22Rv1 (cell line): Measurements from ENCODE around the gene NDUFA7.

Experiments used
- H3K27ac ChIP-seq: fragments of 450-650 bp; 2 replicates; pipeline ENCODE4 v1.5.1; 2017
- ZFX ChIP-seq: fragments of 450-650 bp; IDR thresholded peaks from 2 replicates; pipeline ENCODE4 v1.6.1; 2017; ENCODE audit warnings: antibody characterized with exemption, borderline replicate concordance
- TF ChIP-seq, protein P1 (sequence below): fragments of 450-650 bp; IDR thresholded peaks from 2 replicates; pipeline ENCODE4 v1.5.1; 2017; ENCODE audit warnings: mild to moderate bottlenecking

Gene NDUFA7

DNA sequence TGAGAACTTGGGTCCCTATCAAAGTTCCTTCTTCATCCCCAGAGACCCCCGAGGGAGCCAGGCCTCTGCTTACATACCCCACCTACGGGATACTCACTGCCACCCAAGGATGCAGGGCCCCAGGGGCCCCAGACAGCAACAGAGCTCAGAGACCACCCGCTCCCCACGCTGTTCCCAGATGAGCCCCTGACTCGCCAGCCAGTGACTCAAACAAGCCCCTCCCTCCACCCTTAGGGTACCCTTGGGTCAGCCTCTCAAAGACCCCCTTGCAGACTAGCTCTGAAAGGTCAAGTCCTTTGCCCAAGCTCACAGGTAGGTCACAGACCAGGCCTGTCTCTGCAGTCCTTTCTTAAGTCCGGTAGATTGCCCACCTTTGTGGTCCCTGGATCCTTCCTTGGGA is 58.7 kb downstream of the NDUFA7 start:
- H3K27ac ChIP-seq, result no peak overlapping the region
- no peak for TF ChIP-seq ZFX
- TF ChIP-seq, protein P1, sequence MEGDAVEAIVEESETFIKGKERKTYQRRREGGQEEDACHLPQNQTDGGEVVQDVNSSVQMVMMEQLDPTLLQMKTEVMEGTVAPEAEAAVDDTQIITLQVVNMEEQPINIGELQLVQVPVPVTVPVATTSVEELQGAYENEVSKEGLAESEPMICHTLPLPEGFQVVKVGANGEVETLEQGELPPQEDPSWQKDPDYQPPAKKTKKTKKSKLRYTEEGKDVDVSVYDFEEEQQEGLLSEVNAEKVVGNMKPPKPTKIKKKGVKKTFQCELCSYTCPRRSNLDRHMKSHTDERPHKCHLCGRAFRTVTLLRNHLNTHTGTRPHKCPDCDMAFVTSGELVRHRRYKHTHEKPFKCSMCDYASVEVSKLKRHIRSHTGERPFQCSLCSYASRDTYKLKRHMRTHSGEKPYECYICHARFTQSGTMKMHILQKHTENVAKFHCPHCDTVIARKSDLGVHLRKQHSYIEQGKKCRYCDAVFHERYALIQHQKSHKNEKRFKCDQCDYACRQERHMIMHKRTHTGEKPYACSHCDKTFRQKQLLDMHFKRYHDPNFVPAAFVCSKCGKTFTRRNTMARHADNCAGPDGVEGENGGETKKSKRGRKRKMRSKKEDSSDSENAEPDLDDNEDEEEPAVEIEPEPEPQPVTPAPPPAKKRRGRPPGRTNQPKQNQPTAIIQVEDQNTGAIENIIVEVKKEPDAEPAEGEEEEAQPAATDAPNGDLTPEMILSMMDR, result no peak

DNA sequence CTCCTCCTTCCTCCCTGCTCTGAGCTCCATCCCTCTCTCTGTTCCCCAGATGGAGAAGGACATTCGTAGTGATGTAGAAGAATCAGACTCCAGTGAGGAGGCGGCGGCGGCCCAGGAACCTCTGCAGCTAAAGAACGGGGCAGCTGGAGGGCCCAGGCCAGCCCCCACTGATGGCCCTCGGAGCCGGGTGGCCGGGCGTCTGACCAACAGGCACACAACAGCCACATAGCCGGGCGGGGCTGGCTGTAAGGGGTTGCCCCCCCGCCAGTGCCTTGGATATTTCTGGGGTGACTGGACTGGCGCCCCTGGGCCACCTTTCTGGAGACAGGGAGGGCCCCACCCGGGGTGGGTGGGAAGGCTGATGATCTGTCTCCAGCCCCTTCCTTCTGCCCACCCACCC is 59.3 kb downstream of the NDUFA7 start:
- H3K27ac ChIP-seq, result no peak overlapping the region
- TF ChIP-seq, protein P1, result no peak
- no peak for TF ChIP-seq ZFX

DNA sequence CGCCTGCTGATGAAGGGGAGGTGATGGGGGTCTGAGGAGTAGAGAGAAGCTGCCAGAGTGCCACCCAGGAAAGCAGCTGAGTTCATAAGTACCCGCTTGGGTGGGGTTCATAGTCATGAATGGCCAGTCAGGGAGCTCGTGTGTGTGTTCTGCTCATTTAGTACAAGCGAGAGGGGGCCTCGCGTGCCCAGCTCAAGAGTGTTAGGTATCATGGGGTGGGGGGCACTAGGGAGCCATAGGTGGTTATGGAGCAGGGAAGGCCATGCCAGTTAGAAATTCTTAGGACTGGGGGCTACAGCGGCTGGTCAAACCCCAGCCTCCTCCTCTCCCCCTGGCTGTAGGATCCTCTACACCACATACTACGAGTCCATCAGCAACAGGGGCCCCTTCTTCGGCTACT is 59.8 kb downstream of the NDUFA7 start:
- no peak overlapping the region for H3K27ac ChIP-seq
- TF ChIP-seq ZFX, result no peak
- TF ChIP-seq, protein P1, result no peak
